HG03025 (cell line): ENCODE data around the gene POLR2J.
"Not testable (repeated sequence)": the region's sequence is repeated elsewhere in the genome, so short reads cannot be mapped to it uniquely, and the experiment has no call there.

Experiments
- ATAC-seq: cut with Tn5 transposase; IDR thresholded peaks from one replicate; pipeline ENCODE4 v1.9.1; 2021; ENCODE audit warnings: mild to moderate bottlenecking, moderate library complexity; ENCODE audit not compliant: unreplicated experiment, low FRiP score

Gene POLR2J

GRCh38 chr7:102478314-102479208 is at the start of gene POLR2J:
Gene POLR2J, minus strand, starts transcription at chr7:102478922. Its CDS starts 62 bp downstream, at chr7:102478860.
- ATAC-seq = peak; percentile 86

- not testable (repeated sequence) for ATAC-seq
These were observed 49.4 kb upstream of the POLR2J start for GRCh38 chr7:102527822-102528793.

- ATAC-seq = not testable (repeated sequence)
These were observed 48.5 kb upstream of the POLR2J start for GRCh38 chr7:102527182-102527581.

- not testable (repeated sequence) for ATAC-seq
These were observed 46.1 kb upstream of the POLR2J start for GRCh38 chr7:102524803-102525202.

- not testable (repeated sequence) for ATAC-seq
These were observed 42.1 kb upstream of the POLR2J start for GRCh38 chr7:102520797-102521196.

GRCh38 chr7:102517550-102518147 is 38.9 kb upstream of the POLR2J start, which contains the start of gene RASA4B:
Gene RASA4B, minus strand, starts transcription at chr7:102517777. Its CDS starts 67 bp downstream, at chr7:102517710.
- ATAC-seq = peak; percentile 53

GRCh38 chr7:102516951-102517350 is 38.2 kb upstream of the POLR2J start:
- ATAC-seq = not testable (repeated sequence)

- ATAC-seq = not testable (repeated sequence)
These were observed 37.2 kb upstream of the POLR2J start for GRCh38 chr7:102515889-102516288.

- ATAC-seq = peak; percentile 68
These were observed 36.4 kb upstream of the POLR2J start for GRCh38 chr7:102514881-102515721.

- not testable (repeated sequence) for ATAC-seq
These were observed 34.0 kb upstream of the POLR2J start for GRCh38 chr7:102512642-102513221.

GRCh38 chr7:102511860-102512522 is 33.3 kb upstream of the POLR2J start:
- ATAC-seq = not testable (repeated sequence)

- ATAC-seq = not testable (repeated sequence)
These were observed 31.9 kb upstream of the POLR2J start for GRCh38 chr7:102510575-102510974.

GRCh38 chr7:102507410-102508088 is 28.8 kb upstream of the POLR2J start:
- ATAC-seq = not testable (repeated sequence)

- ATAC-seq = not testable (repeated sequence)
These were observed 26.8 kb upstream of the POLR2J start for GRCh38 chr7:102505298-102506185.

- not testable (repeated sequence) for ATAC-seq
These were observed 24.4 kb upstream of the POLR2J start for GRCh38 chr7:102503141-102503540.

GRCh38 chr7:102498321-102498720 is 19.6 kb upstream of the POLR2J start:
- ATAC-seq = not testable (repeated sequence)

GRCh38 chr7:102497308-102497707 is 18.6 kb upstream of the POLR2J start:
- ATAC-seq = not testable (repeated sequence)
